GM12801 (cell line): ENCODE data around the gene GTF2A1L.

Experiments used
- CTCF ChIP-seq: IDR thresholded peaks from one replicate; pipeline ENCODE4 v1.5.1; 2011; ENCODE audit warnings: control low read depth; ENCODE audit not compliant: insufficient read length; ENCODE audit errors: extremely low read depth

The GTF2A1L gene

GRCh38 chr2:48592067-48592466, 25.6 kb upstream of the GTF2A1L start:
- TF ChIP-seq CTCF, result no peak

- no peak for TF ChIP-seq CTCF
Observed at GRCh38 chr2:48597492-48597891, 20.2 kb upstream of the GTF2A1L start.

GRCh38 chr2:48600204-48600813, 17.3 kb upstream of the GTF2A1L start:
- TF ChIP-seq CTCF, result no peak

- TF ChIP-seq CTCF, result no peak
Observed at GRCh38 chr2:48600917-48601316, 16.7 kb upstream of the GTF2A1L start.

- TF ChIP-seq CTCF, result no peak
Observed at GRCh38 chr2:48601349-48601748, 16.3 kb upstream of the GTF2A1L start.

GRCh38 chr2:48605482-48606175, 12.0 kb upstream of the GTF2A1L start:
- no peak for TF ChIP-seq CTCF

GRCh38 chr2:48607307-48608014, 10.2 kb upstream of the GTF2A1L start:
- TF ChIP-seq CTCF, result no peak
